ENCODE data around the gene FOXRED2. TPM values are rescaled to one million over a fixed set of nuclear protein-coding genes. Genes with fewer than 3 reads are reported as not detected.
A peak's percentile ranks its signal among the peaks of the same experiment; 100 is the strongest.

Gene FOXRED2
- total RNA-seq, 4 donors from 2014 or later, result 0.29 to 24.7 (median 9.5) TPM

GRCh38 chr22:36440429-36441002, 66.3 kb downstream of the FOXRED2 start:
- TF ChIP-seq, protein P1, sequence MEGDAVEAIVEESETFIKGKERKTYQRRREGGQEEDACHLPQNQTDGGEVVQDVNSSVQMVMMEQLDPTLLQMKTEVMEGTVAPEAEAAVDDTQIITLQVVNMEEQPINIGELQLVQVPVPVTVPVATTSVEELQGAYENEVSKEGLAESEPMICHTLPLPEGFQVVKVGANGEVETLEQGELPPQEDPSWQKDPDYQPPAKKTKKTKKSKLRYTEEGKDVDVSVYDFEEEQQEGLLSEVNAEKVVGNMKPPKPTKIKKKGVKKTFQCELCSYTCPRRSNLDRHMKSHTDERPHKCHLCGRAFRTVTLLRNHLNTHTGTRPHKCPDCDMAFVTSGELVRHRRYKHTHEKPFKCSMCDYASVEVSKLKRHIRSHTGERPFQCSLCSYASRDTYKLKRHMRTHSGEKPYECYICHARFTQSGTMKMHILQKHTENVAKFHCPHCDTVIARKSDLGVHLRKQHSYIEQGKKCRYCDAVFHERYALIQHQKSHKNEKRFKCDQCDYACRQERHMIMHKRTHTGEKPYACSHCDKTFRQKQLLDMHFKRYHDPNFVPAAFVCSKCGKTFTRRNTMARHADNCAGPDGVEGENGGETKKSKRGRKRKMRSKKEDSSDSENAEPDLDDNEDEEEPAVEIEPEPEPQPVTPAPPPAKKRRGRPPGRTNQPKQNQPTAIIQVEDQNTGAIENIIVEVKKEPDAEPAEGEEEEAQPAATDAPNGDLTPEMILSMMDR (IDR thresholded peaks at IDR 0.05), result no peak
- no peak for TF ChIP-seq POLR2A (IDR thresholded peaks at IDR 0.05)
- H3K4me3 ChIP-seq, result no peak overlapping the region
- H3K4me1 ChIP-seq, result peaks cover 0 to 5% of the 10 kb centered on the region in 2 donors
- DNase-seq, result no peak
- H3K36me3 ChIP-seq, result no peaks in the 10 kb centered on the region
- H3K9me3 ChIP-seq, result no peaks in the 10 kb centered on the region
- H3K27ac ChIP-seq, result peak overlapping the region; percentile 72 to 73
- no peaks in the 10 kb centered on the region for H3K27me3 ChIP-seq
- intact Hi-C loops (cut with DNase I; ENCODE audit: low total_unique reads), result no loop called here

- peak; percentile 86 to 87 for DNase-seq
- no peak for TF ChIP-seq POLR2A (IDR thresholded peaks at IDR 0.05)
- TF ChIP-seq, protein P1 (IDR thresholded peaks at IDR 0.05), result no peak
- H3K9me3 ChIP-seq, result no peaks in the 10 kb centered on the region
- peak overlapping the region; percentile 72 to 73 for H3K27ac ChIP-seq
- intact Hi-C loops (cut with DNase I; ENCODE audit: low total_unique reads), result no loop called here
- H3K4me3 ChIP-seq, result no peak overlapping the region
- no peaks in the 10 kb centered on the region for H3K36me3 ChIP-seq
- H3K27me3 ChIP-seq, result no peaks in the 10 kb centered on the region
- no peaks in the 10 kb centered on the region for H3K4me1 ChIP-seq
These were observed 67.2 kb downstream of the FOXRED2 start for GRCh38 chr22:36439481-36440271.

Small RNAs within 50 kb of the gene (small RNA-seq; reads per million reads assigned to genes)
- not detected for gene RF00019

Other genes with a start within 250 kb of the FOXRED2 start
- gene MYH9, start 119.1 kb downstream of the FOXRED2 start, total RNA-seq, result 1,000 to 10,000 TPM in 1 of 4 donors, 100 to 1,000 TPM in 3; 215 to 1,171 (median 400) TPM
- gene TXN2, start 25.4 kb downstream of the FOXRED2 start, total RNA-seq, result 10 to 100 TPM; 14.4 to 56.4 (median 17.8) TPM
- gene EIF3D, start 22.1 kb upstream of the FOXRED2 start, total RNA-seq, result 100 to 1,000 TPM; 177 to 350 (median 297) TPM
- not detected for gene CACNG2, start 196.7 kb upstream of the FOXRED2 start, total RNA-seq